Measurements from ENCODE around the gene DENND1B.
"Not testable (repeated sequence)": the region's sequence is repeated elsewhere in the genome, so short reads cannot be mapped to it uniquely, and the experiment has no call there.

Gene DENND1B

GRCh38 chr1:197619008-197619640 is 156.2 kb downstream of the DENND1B start:
- DNase-seq = no peak

DNA sequence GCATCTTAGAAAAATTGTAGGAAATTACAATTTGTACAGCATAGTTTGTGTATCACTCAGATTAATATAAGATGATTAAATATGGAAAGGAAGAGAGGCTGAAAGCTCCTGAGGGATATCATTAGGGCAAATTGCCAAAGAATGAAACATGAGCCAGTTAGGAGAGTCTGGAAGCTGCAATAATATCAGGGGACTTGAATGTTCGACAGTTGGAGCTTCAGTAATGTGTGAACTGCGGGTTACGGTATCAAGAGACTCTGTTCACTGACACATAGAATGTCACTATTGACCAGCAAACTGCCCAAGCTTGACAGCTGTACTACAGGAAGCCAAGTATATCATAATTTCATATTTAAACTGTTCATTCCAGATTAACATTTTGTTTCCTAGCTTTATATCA is 157.2 kb downstream of the DENND1B start:
- no peak for DNase-seq

DNA sequence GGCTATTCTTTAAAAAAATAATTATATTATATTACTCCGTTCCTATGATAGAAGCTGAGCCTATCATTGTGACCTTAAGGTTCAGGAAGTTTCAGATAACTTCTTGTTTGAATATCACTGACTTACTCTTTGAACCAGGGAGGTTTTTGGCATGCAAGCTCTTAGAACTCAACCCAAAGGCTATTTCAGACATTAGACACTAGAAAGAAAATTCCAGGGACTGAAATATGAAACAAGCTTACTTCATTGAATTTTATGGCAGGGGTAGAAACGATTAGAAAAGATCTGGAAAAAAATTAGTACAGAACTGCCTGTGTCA is 159.6 kb downstream of the DENND1B start:
- DNase-seq = no peak

DNA sequence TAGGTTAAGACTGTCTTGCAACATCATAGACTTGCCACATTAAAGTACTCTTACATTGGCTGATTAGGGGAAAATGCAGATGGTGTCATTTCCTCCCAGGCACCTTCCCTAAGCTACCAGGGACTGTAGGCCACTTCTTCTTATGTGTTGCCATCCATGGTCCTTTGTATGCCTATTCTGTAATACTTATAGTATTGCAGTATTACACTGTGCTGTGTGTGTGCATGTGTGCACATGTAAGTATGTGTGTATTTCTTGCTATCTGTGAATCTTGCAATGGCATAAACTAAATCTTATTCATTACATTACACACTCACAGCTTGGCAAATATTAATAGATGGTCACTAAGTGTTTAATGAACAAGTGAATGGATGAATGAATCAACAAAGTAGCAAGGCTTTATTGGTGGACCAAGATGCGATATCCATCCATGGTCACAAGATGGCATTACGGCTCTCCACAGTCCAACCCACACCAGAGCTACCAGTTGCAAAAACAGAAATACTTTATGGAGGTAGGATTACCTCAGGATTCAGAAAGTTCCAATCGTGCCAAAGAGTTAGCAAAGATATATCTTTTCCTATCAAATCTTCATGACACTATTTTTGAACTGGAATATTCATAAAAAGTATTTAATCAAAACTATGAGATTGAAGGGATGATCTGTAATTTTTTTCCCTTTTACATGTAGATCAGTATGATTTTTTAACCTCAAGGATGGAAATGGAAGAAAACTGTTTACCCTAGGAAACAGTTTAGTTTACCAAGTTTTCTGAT is 160.2 kb downstream of the DENND1B start:
- no peak for DNase-seq

- no peak for DNase-seq
These were observed 169.0 kb downstream of the DENND1B start for GRCh38 chr1:197606168-197606845.

GRCh38 chr1:197604302-197604701 is 171.0 kb downstream of the DENND1B start:
- no peak for DNase-seq

DNA sequence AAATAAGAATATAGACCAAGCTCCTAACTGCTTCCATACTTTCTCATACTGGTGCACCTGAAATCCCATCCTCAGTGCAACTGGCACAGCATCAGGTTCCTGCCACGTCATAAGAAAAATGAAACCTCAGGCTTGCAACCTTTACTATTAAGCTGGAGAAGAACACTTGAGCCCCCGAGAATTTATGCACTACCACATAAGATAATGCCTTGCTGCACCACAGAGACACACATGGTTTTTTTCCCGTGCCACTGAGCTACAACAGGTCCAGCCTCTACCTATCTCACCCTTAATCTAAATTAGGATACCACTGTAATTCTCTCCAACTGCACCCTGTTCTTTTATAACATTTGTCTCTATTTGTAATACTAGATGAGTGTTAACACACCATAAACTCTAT is 174.5 kb downstream of the DENND1B start:
- DNase-seq = no peak

- no peak for DNase-seq
These were observed 175.5 kb downstream of the DENND1B start for GRCh38 chr1:197599789-197600188.

DNA sequence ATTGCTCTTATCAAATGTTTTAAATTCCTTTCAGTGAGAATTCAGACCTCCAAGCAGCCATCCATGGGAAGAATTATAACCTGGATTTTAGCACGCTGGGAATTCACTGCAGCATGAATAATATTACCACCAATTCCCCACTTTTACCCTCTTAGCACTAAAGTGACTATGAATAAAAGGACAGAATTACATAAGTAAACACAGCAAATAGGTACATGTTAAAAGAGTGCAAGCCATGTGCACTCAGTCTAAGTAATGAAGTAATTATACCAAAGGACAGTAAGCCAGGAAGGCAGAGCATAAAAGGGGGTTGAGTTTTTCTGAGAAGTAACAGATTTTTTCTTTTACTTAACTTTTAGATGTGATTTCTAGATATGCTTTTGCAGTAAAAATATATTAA is 176.3 kb downstream of the DENND1B start:
- no peak for DNase-seq

DNA sequence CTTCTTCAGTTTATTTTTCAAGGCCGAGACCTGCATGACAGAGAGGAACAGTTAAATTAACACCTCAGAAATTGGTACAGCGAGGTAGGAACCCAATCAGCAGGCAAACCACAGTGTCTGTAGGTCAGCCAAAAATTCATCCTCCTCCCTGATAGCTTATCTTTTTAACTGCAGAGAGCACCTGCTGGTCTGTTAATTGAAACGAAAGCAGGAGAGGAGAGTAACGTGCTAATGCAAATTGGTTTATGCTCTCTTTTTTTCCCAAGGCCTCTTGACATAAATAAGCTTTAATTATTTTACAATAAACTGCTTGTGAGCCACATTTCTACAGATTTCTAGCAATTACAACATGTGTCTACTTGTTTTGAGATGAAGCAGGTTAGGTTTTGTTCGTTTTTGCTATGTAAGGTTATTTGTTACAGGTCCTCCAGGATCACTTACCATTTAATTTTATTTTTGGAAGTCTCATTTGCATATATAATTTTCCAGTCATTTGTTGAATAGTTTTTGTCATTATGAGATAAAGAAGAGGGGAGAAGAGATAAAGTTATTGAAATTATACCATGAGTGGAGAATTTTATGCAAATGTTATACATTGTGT is 179.9 kb downstream of the DENND1B start:
- DNase-seq = no peak

- DNase-seq = no peak
These were observed 184.6 kb downstream of the DENND1B start for GRCh38 chr1:197590687-197591086.

DNA sequence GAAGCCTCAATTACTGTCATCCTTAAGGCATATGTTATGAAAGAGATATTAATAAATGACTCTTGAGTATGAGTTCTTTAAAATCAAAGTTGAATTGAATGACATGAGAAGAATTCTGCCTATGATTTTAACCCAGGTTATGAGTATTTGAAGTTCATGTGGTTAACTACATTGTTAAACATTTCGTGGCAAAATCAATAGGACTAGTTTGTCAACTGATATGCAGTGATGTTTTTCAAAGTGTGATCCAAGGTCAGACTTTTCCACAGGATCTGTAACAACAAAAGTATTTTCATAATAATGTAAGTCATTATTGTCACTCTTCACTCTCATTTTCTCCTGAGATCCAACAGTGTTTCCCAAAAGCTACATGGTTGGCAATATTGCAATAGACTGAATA is 189.5 kb downstream of the DENND1B start:
- no peak for DNase-seq

DNA sequence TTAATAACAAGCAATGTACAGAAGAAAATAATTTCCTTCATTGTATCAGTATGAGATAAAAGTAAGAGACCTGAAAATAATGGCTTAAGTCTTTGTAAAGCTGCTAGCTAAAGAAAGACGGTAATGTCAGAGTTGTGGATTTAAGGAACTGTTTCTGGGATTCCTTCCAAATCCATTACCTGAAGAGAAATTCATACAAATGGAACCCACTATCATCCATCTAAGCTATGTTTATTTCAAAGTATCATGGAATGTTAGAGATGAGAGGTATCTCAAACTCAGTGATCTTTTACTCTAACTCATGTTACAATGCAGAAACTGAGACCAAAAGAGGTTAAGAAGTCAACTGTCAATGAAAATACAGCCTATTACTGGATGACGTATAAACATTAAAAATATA is 197.7 kb downstream of the DENND1B start:
- DNase-seq = no peak

DNA sequence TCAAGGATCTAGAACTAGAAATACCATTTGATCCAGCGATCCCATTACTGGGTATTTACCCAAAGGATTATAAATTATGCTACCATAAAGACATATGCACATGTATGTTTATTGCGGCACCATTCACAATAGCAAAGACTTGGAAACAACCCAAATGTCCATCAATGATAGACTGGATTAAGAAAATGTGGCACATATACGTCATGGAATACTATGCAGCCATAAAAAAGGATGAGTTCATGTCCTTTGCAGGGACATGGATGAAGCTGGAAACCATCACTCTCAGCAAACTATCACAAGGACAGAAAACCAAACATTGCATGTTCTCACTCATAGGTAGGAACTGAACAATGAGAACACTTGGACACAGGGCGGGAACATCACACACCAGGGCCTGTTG is 199.7 kb downstream of the DENND1B start:
- DNase-seq = not testable (repeated sequence)

DNA sequence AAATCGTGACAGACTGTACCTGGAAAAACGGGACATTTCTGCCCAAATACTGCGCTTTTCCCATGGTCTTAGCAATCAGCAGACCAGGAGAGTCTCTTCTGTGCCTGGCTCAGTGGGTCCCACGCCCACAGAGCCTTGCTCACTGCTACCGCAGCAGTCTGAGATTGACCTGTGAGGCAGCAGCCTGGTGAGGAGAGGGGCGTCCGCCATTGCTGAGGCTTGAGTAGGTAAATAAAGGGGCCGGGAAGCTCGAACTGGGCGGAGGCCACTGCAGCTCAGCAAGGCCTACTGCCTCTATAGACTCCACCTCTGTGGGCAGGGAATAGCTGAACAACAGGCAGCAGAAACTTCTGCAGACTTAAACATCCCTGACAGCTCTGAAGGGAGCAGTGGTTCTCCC is 203.1 kb downstream of the DENND1B start:
- no peak for DNase-seq

GRCh38 chr1:197567442-197567841 is 207.8 kb downstream of the DENND1B start:
- no peak for DNase-seq

DNA sequence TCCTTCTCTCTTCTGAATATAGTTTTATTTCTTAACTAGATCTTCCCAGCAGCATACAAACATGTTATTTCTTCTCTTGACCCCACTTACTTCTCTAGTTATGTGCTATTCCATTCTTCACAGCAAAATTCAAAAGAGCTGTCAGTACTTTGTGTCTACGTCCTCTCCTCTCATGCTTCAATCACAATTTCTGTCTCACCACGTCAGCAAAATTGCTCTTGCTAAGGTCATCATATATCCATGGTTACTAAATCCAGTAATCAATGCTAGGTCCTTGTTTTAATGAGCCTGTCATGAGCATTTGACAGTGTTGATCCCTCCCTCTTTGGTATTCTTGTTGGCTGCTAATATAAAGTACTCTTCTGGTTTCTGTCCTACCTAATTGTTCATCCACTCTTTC is 214.2 kb downstream of the DENND1B start:
- no peak for DNase-seq

DNA sequence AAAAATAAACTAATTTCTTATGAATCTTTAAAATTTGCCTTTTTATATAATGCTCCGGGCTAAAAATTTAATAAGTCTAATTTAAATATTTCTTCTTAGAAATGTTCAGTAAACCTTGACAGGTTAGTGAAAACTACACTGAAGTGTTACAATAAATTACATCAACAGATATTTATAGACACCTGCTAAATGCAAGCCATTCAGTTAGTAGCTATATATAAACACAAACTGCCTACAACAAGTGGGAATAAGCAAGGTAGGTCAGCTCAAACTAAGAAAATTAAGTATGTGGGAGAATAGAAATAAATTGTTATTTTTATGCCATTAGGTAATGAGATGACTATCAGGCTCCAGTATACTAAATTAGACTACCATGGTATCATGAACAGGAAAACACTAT is 215.6 kb downstream of the DENND1B start:
- no peak for DNase-seq

GRCh38 chr1:197559244-197559643 is 216.0 kb downstream of the DENND1B start:
- DNase-seq = no peak

DNA sequence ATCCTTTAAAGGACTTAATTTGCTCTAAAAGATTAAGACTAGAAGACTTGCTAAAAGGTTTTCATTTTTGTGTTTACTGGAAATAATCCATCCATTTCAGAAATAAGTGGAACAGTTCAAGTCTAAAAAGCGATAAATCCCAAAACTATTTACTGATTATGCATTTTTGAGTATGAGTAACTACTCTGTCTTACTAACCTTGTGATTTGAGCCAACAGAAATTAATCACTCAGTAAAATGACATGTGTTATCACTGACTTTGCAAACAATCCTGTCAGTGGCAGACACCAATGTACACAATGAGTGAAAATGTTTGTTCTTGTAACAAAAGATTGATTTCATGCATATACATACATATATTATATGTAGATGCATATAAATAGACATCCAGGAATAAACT is 218.0 kb downstream of the DENND1B start:
- DNase-seq = no peak

DNA sequence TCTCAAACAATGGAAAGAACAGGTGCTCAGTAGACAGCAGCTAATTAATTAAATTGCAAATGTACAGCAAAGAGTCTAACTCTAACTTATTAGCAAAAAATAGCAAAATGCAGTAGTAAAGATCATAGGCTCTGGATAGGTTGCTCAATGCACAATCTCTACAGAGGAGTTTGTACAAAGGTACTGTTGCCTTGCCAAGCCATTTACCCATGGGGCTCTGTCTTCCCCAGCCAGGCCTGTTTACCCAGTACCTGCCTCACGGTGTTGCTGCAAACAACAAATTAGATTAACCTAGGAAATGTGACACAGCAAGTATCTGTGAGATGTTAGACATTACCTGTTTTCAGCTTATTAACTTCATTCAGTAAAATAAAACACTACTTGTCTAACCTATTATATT is 222.0 kb downstream of the DENND1B start:
- DNase-seq = no peak

DNA sequence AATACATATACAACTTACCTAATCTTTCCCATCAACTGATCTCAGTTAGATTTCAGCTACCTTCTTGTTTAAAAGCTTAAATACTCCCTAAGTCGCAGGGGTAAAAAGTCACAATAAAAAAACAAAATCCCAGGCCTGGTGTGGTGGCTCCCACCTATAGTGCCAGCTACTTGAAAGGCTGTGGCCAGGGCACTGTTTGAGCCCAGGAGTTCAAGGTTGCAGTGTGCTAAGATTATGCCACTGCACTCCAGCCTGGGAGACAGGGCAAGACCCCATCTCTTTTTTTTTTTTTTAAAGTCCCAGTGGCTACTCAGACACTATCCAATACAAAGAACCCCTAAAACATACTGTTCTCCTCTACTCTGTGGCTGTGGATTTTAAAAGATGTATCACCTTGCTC is 228.3 kb downstream of the DENND1B start:
- DNase-seq = no peak

GRCh38 chr1:197544553-197544952 is 230.7 kb downstream of the DENND1B start:
- DNase-seq = no peak

DNA sequence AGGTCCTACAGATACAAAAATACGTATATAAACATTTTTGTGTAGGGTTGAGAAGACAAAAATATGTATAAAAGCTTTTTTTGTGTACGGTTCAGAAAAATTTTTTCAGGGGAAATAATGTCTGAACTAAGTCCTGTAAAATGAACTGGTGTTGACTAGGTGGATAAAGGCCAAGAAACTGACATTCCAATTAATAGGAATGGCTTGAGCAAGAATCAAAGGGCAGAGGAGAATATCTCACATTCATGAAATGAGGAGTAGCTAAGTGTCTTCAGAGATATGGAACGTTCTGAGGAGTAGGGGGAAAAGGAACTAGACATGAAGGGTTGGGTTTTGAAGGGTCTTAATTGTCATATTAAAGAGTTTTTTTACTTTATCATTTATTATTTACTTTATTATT is 231.2 kb downstream of the DENND1B start:
- no peak for DNase-seq
